NK-92 (cell line): ENCODE measurements around the gene MUSTN1.

Source experiments
- DNase-seq: peaks from one replicate; lab custom pipeline; 2025; ENCODE audit not compliant: unreplicated experiment; lab: John Stamatoyannopoulos, UW

Gene MUSTN1

DNA sequence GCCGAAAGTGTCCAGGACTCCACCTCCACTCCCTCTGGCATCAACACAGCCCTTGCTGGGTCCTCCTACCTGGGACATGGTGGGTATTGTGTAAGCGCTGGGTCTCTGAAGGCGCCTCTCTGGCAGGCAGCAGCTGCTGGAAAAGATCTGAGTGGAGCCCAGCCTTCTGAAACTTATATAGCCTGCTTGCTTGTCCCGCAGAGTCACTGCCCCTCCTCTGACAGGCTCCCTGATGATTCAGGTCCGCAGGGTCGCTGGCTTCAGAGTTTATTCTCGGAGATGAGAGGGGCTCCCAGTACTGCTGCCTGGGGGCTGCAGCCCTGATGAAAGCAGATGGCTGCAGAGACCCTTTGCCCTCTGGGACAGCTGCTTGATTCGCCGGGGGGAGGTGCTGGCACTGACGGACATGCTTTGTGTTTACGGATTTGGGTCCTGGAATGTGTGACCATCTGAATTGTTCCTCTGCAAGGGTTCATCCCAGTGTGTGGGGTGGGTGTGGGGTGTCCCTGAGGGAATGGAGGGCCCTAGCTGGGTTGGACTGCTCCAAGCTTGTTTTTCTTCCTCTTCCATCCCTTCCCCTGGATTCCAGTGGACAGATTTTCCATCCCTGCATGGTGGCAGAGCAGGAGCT is at the start of gene MUSTN1:
Gene MUSTN1 (minus strand): TSS at position 149 of the 631 bp plus-strand sequence. CDS start 71 bp downstream, at position 78.
- no peak for DNase-seq

DNA sequence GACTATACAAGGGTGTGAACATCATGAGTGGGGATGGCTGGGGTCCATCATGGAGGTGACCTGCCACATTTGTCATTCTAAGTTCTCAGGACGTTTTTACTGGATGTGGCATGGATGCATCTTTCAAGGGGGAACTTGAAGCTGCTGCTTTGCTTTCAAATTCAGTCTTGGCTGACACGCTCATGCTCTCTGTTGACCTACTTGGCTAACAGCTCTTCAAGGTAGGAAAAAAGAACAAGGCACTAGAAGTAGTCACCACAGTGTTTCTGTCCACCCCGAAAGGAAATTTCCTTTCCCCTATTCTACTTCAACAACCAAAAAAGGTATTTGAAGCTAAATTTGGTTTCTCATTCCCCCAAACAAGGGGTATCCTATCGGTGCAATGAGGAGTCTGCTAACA is 47.6 kb upstream of the MUSTN1 start:
- DNase-seq: no peak

DNA sequence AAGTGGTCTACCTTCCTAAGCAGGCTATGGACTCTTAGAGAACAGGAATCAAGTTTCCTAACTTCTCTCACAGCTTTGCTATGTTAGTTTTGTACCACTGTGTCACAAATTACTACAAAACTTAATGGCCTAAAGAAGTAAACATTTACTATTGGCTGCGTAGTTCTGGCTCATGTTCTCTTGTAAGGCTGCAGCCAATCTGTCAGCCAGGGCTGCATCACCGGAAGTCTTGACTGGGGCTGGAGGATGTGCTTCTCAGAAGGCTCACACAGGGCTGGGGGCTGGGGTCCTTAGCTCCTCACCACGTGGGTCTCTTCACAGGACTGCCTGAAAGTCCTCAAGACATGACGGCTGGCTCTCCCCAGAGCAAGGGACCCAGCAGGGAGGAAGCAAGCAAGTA is 47.1 kb upstream of the MUSTN1 start:
- DNase-seq: no peak

DNA sequence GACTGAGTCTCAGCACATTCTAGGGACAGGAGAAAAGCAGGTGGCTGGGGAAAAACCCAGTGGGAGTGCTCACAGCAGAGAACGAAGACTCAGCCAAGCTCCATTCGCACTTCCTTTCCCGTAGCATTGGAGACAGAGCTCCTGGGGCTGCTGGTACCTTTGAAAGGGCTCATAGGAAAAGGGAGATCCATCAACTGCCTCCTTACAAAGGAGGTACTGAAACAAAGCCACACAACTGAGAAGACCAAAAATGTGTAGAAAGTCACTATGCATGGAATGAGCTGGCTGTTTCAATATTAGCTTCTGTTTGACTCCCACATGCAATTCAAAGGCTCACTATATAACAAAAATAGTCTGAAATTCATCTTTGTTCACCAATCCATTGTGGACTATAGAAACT is 45.7 kb upstream of the MUSTN1 start:
- DNase-seq: no peak

DNA sequence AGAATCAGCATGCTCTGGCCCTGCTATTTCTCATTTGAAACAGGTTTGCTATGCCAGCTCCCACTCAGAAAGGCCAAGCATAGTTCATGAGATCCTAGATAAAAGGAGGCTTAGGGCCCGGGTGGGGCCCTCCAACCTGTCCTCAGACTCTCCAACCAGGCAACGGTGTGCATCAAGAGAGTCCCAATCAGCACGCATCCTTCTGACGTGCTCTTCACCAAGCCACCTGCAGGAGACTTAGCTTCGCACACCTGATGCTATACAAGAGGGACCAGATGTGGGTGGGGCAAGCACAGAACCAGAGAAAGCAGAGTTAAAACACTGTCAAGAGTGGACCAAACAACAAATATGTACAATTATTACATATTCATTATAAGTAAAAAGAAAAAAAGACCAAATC is 45.2 kb upstream of the MUSTN1 start:
- DNase-seq: no peak

DNA sequence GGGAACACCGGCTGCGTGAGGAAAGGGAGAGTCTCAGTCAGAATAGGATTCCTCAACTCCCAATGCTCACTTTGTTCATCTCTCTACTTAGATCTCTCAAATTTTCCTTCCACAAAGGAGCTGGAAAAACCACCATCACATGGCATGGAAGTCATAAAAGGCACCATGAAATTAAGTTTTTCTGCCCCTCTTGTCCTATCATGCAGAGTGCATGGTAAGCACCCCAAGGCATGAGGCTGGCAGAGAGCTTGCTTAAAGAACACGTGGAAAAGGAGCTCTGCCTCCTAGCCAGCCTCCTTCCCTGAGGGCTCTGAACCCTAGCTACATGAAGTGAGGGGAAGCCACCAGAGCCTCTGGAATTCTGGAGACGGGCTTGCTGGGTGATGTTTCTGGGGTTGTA is 44.8 kb upstream of the MUSTN1 start:
- no peak for DNase-seq

DNA sequence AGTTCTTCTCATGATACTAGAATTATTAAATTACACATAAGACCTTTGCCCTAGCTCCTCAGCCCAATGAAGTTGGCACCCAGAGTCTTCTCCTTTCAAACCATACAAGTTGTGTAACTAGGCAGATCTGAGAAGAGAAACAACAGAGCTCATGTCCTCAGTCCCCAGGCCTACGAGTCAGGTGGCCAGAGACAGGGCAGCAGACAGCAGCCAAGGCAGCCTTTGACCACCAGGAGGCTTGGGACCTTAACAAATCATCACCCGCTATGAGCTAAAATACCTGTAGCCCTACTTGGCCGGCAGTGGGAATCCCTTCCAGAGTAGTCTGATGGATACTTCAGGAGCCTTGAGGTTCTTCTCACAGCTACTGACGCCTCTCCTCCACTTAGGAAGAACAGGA is 44.3 kb upstream of the MUSTN1 start:
- no peak for DNase-seq

DNA sequence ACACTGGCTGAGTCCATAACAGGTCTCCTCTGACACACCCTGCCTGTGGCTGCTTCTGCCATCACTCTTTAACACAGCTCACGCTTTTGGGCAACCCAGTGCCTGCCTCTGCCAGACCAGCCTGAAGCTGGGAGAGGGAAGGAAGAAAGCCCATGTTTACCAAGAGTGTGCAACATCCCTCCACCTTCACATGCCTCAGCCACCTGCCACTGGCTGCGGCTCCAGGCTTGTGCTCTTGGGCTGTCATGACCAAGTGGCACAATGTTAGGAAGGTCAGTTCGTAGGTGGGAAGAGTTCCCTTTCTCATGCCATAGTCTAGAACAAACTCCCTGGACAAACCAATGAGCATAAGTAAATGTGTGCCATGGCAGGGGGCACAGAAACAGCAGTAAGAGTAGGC is 42.3 kb upstream of the MUSTN1 start:
- DNase-seq: no peak

DNA sequence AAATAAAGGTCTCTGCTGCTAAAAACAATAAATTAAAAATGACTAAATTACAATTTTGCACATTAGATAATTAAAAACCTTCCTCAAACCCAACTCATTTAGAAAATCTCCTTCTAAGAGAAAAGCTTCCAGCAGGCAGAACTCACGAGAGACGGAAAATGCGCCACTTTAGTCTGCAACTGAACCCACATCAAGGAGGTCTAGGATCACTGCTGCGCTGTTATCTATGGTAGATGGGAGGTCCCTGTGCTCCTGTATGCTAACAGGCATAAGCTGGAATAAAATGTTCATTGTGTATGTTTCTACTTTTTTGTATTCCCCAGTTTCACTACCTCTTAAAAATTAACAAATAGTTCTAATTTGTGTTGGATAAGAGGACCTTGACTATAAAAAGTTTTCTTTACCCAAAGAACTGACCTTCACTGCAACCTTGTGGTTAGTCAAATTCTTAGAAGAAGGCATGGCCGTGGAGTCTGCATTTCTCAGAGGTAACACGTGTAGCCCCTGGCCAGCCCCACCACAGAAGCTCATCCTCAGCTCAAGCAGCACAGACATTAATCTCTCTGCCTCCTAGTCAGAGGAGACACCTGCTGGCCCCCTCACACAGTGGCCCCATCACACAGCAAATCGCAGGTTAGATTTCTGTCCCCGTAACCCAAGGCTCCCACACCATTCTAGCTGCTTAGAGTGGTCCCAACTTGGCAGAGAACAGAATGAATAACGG is 40.2 kb upstream of the MUSTN1 start:
- no peak for DNase-seq

DNA sequence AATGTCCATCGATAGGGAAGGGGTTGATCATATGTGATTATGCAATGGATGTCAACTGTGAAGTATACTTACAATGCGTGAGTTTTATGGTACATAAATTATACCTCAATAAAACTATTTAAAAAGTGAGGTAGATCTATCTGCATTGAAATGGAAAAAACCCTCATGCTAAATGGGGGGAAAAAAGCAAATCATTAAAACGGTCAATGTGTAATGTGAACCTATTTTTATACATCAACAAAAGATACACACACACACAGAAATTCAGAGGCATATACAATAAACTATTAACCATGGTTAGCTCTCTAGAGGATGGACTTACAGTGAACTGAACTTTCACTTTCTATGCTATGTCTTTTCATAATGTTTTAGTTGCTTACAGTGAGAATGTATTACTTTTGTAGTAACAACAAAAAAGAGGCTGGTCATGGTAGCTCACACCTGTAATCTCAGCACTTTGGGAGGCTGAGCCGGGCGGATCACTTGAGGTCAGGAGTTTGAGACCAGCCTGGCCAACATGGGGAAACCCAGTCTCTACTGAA is 39.4 kb upstream of the MUSTN1 start:
- no peak for DNase-seq

DNA sequence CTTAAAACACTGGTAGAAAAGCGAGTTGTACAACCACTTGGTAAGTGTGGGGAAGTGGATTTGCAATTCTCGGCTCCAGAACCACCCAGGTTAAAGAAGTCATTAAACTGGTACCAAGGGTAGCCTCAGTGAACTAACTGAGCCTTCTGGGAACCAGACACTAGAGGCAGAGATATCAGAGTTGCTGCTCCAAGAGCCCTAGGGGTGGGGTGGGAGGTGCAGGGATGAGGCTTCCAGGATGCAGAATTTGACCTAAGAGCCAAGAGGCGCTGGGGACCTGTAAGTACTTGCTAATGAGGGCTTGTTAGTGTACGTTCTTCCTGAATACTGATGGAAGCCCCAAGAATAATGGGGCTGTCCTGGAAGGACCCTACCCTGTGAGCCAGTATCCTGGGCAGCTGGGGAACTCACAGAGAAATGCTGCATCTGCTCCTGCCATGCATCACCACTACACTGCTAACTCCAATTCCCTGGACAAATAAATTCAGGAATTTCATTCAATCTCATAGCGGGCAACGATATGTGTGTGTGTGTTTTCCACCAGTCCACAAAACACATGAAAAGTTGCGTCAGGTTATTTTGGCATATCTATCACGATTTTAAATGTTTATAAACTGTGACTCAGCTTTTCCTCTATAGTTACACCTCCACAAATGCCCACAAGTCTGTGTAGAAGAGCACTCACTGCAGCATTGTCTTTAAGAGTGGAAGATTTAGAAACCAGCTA is 38.8 kb upstream of the MUSTN1 start:
- no peak for DNase-seq

DNA sequence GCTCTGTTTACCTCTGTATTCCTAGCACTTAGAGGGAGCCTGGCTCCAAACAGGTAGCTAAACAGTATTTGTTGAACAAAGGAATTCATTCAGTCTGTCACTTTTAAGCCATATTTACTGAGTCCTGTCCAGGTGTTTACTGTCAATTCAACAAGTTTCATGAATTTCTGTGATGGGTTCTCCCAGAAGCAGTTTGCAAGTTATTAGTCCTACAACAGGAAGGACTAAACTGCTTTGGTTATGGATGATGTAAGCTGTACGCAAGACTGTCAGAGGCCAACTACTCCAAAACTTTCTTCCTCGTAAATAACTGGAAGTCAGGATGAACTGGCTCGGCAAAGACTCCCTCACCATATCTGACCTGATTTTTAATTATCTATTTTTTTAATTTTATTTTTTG is 37.4 kb upstream of the MUSTN1 start:
- no peak for DNase-seq

DNA sequence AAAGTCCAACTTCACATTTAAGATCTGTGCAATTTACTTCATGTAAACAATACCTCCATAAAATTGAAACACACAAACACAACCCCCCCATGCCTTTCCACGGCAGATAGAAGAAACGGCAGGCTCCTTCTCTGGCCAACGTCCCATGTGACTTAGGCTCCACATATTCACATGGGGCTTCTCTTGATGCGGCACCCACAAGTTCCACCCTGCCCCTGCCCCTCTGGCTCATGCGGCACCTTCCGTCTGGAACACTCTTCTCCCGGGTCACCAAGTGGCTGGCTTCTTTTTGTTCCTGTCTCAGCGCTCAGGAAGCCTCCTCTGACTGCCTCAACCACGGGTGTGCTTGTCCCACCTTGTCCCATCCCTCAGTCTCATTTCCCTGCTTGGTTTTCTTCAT is 36.9 kb upstream of the MUSTN1 start:
- DNase-seq: no peak

DNA sequence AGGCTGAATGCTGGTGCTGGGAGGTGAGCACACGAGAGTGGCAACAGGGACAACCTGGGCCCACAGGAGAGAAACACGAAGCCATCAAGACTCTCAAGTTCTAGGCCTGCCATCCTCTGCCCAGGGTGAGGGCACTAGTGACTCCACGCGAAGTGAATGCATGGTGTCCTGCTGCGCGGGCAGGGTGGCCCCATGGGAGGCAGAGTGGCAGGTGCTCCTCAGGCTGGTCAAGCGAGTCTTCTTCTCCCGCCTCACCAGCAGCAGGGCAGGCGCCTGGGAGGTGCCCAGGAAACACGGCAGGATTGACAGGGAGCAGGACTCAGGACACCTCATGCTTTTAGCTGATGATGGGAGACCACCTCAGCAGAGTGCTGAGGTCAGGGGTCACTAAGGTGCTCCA is 35.7 kb upstream of the MUSTN1 start:
- no peak for DNase-seq

DNA sequence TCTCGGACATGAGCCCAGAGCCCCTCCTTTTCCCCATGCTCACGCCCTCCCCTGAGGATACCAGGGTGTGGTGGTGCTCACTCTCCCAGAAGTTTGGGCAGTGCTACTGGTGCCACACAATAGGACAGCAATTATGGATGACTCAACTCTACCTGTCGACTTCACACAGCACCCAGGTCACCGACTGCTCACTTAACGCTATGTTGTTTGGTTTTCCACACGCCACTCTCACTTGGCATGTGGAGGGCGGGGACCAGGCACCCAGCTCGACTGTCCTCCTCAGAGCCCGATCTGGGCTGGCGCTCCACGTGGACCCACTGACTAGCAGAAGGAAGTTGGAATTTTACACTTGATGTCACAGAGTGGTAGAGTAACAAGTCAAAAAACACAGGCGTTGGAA is 31.6 kb upstream of the MUSTN1 start:
- no peak for DNase-seq

DNA sequence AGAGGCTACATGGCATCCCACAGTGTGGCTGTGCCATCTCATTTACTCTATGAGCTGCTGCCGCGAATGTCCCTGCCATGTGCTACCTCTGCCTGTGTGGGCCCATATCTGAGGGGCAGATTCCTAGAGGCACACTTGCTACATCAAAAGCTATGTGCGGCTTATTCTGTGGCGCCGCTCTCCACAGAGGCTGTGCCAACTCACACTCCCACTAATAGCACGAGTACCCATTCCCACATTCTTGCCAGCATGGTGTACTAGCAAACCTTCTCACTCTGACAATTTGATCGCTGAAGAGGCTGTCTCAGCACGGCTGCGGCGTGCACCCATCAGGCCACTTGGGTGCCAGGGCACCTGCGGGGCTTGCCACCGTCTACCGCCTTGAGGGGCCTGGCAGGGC is 31.2 kb upstream of the MUSTN1 start:
- no peak for DNase-seq

DNA sequence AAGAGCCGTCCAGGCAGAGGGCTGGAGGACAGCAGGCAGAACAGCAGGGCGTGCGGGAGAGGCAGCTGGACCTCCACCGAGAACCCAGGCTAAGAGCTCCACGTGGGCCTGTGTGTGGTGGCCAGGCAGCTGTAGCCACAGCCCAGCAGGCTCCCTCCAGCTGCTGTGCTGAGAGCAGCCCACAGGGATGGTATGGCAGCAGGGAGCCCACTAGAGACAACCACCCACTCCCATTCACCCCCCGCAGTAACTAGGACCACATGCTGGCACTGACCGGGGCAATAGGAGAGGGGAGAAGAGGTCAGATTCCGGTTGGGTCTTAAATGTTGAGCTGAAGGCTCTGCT is 25.6 kb upstream of the MUSTN1 start:
- DNase-seq: no peak

DNA sequence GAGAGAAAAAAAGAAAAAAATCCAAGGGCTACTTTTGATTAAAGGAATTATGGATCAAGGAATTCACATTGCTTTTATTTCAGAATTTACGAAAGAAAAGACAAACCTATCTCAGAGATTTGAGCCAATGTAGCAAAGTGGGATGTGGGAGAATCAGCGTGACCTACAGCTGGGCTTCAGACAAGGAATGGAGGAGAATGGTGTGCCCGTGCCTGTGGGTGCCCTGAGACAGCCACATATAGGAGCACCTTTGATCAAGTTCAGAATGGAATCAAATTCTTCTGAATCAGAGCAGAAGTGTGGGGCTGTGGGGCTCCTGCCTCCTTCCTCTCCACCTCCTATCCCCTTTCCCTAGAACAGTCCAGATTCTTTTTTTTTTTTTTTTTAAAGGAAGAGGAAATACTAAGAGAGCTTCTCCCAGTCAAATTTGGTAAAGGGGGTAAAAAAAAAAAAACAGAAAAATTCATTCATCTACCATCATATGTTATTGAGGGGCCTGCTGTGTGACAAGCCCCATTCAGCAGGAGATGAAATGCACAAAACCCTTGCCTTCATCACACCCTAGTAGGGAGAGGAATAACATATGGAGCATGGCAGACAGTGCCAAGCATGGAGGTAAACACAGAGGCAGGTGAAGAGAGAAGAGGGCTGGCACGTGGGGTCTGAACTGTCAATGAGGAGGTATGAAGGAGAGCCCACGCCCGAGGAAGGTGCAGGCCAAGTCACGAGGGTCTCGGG is 25.0 kb upstream of the MUSTN1 start:
- DNase-seq: no peak

DNA sequence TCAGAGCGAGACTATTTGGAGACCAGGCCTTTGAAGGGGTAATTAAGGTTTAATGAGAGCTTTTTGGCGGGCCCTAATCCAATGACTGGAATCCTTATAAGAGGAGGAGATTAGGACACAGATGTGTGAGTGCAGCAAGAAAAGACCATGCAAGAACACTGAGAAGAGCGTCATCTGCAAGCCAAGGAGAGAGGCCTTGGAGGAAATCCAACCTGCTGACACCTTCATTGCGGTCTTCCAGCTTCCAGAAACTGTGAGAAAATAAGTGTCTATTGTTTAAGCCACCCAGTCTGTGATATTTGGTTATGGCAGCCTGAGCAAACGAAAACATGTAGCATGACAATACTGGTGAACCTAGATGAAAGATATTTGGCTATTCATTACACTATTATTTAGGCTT is 23.0 kb upstream of the MUSTN1 start:
- DNase-seq: no peak

DNA sequence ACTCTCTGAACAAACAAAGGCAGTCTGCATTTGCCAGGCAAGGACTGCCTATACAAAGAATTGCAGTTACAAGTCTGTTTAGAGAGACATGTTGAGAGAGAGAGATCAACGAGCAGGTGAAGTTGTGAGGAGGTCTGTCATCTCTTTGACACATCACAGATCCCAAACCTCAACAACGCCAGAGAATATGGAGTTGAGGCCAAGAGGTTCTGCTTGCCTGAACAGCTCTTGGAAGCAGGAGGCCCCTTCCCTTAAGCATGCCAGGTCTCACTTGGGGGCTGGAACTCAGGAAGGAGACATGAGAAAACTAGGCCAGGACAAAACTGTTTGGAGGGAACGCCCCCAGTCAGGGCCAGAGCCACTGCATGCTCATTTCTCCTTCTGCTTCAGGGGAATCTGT is 22.3 kb upstream of the MUSTN1 start:
- no peak for DNase-seq

DNA sequence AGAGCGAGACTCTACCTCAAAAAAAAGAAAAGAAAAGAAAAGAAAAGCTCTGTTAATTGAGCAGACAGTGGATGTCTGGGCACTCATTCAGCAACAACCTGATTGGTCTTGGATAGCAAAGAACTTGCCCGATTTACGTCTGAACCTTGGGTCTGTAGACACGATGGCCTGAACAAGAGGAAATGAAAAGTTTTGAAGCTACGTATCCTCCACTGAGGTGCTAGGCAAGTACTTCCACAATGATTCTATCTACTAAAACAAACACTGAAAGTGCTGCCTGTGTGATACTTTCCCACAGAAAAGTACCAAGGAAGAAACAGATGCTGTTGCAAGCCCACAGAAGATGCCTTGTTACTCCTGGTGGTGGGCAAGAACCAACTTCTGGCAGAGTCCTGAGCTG is 21.8 kb upstream of the MUSTN1 start:
- DNase-seq: no peak

DNA sequence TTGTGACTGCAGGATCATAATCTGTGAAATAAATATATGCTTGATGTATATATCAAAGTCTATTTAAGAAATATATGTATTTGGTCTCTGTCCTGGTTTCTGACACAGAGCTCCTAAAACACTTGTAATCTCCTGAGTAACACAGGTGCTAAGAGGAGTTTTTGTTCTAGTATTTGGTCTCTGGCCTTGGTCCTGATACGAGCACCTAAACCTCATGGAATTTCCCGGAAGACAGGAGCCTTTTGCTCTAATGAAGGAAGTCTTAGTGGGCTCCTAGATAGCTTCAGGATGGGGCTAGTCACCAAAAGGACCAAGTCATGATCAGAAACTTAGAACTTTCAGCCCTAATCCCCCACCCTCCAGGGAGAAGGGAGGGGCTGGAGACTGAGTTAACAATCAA is 19.2 kb upstream of the MUSTN1 start:
- no peak for DNase-seq
